PFSK-1 (cell line): ENCODE data around the gene COX4I2.

Source experiments
- FOXP2 ChIP-seq: optimal IDR thresholded peaks from 2 replicates; pipeline ENCODE3; 2011; ENCODE audit warnings: borderline replicate concordance, control low read depth, inconsistent platforms; ENCODE audit not compliant: insufficient read depth; ENCODE audit errors: extremely low read length, extremely low read depth
- POLR2AphosphoS5 ChIP-seq: IDR thresholded peaks from 2 replicates; pipeline ENCODE4 v1.6.1; 2012; ENCODE audit warnings: low read depth, mild to moderate bottlenecking, control low read depth, low read length, moderate library complexity
- REST ChIP-seq, 2 experiments: IDR thresholded peaks; 2 replicates each; pipeline versions ENCODE4 v1.6.1 to v1.8.0; 2011 to 2012; ENCODE audit warnings: low read depth in 2 of 2, low read length in 2 of 2, control low read depth in 1 of 2, inconsistent platforms in 1 of 2, mild to moderate bottlenecking in 1 of 2, moderate library complexity in 1 of 2; ENCODE audit not compliant: insufficient read depth in 1 of 2
- SIN3A ChIP-seq: IDR thresholded peaks from 2 replicates; pipeline ENCODE4 v1.6.1; 2012; ENCODE audit warnings: mild to moderate bottlenecking, low read length, moderate library complexity, borderline replicate concordance; ENCODE audit not compliant: insufficient read depth
- TAF1 ChIP-seq: IDR thresholded peaks from 2 replicates; pipeline ENCODE4 v1.6.1; 2012; ENCODE audit warnings: low read length, control low read depth, borderline replicate concordance; ENCODE audit not compliant: insufficient read depth

The COX4I2 gene

GRCh38 chr20:31673435-31673834 lies 35.7 kb downstream of the COX4I2 start:
- TF ChIP-seq POLR2AphosphoS5 (no peak), FOXP2 (no peak), TAF1 (no peak), SIN3A (no peak), REST (IDR thresholded peaks at IDR 0.05; ENCODE audit: insufficient read depth in 1 of 2, low read depth in 2 of 2, low read length in 2 of 2) (no peak)

- TF ChIP-seq REST (IDR thresholded peaks at IDR 0.05; ENCODE audit: insufficient read depth in 1 of 2, low read depth in 2 of 2, low read length in 2 of 2) (no peak), TAF1 (no peak), POLR2AphosphoS5 (no peak), FOXP2 (no peak), SIN3A (no peak)
Measured at GRCh38 chr20:31673943-31674463, 36.3 kb downstream of the COX4I2 start.

- TF ChIP-seq POLR2AphosphoS5 (no peak), REST (IDR thresholded peaks at IDR 0.05; ENCODE audit: insufficient read depth in 1 of 2, low read depth in 2 of 2, low read length in 2 of 2) (peak in 1 of 2 experiments; percentile 49; a peak in 1 of 4 replicates)
Measured at GRCh38 chr20:31674895-31675827, 37.4 kb downstream of the COX4I2 start.

GRCh38 chr20:31675828-31676608 lies 38.3 kb downstream of the COX4I2 start:
- no peak for TF ChIP-seq POLR2AphosphoS5
- TF ChIP-seq REST (IDR thresholded peaks at IDR 0.05; ENCODE audit: insufficient read depth in 1 of 2, low read depth in 2 of 2, low read length in 2 of 2), result no peak
- no peak for TF ChIP-seq SIN3A
- no peak for TF ChIP-seq FOXP2
- TF ChIP-seq TAF1, result no peak
